ENCODE results near the gene AXIN1. TPM values are rescaled to one million over a fixed set of nuclear protein-coding genes. Genes with fewer than 3 reads are reported as not detected.

Gene AXIN1
- total RNA-seq, 4 donors from 2014 or later, result 11.1 to 19.0 (median 15.0) TPM

- TF ChIP-seq CTCF (IDR thresholded peaks at IDR 0.05; ENCODE audit: low read depth), result no peak
Measured at GRCh38 chr16:242281-242680, 110.2 kb downstream of the AXIN1 start.

GRCh38 chr16:240559-240958 is 112.0 kb downstream of the AXIN1 start:
- TF ChIP-seq CTCF (IDR thresholded peaks at IDR 0.05; ENCODE audit: low read depth), result no peak

- no peak for TF ChIP-seq CTCF (IDR thresholded peaks at IDR 0.05; ENCODE audit: low read depth)
Measured at GRCh38 chr16:239948-240277, 112.6 kb downstream of the AXIN1 start.

Other genes with a start within 250 kb of the AXIN1 start
- gene NPRL3, start 214.1 kb downstream of the AXIN1 start, total RNA-seq, result 10 to 100 TPM; 18.7 to 39.2 (median 24.7) TPM
- gene HBZ, start 200.1 kb downstream of the AXIN1 start, total RNA-seq, result 1 to 10 TPM in 1 of 4 donors, under 1 TPM in 1, not detected in 2; 0.88 to 3.0 TPM
- gene HBM, start 186.7 kb downstream of the AXIN1 start, total RNA-seq, result 1 to 10 TPM in 2 of 4 donors, not detected in 2; 1.3 to 2.4 TPM
- gene HBA2, start 179.8 kb downstream of the AXIN1 start, total RNA-seq, result 100 to 1,000 TPM in 2 of 4 donors, 10 to 100 TPM in 2; 25.2 to 313 (median 90.4) TPM
- 10 to 100 TPM; 11.9 to 71.7 (median 41.0) TPM for gene HBA1, start 176.0 kb downstream of the AXIN1 start, total RNA-seq
- gene HBQ1, start 172.3 kb downstream of the AXIN1 start, total RNA-seq, result not detected
- 100 to 1,000 TPM in 2 of 4 donors, 10 to 100 TPM in 2; 73.9 to 133 (median 94.1) TPM for gene LUC7L, start 123.3 kb downstream of the AXIN1 start, total RNA-seq
- gene FAM234A, start 117.9 kb downstream of the AXIN1 start, total RNA-seq, result 100 to 1,000 TPM in 1 of 4 donors, 10 to 100 TPM in 3; 43.4 to 117 (median 50.2) TPM
- gene RGS11, start 76.8 kb downstream of the AXIN1 start, total RNA-seq, result 10 to 100 TPM in 2 of 4 donors, 1 to 10 TPM in 2; 6.2 to 20.2 (median 11.4) TPM
- gene ARHGDIG, start 72.1 kb downstream of the AXIN1 start, total RNA-seq, result not detected
- gene PDIA2, start 69.6 kb downstream of the AXIN1 start, total RNA-seq, result under 1 TPM in 2 of 4 donors, not detected in 2; 0.22 to 0.94 TPM
- 10 to 100 TPM; 37.3 to 59.9 (median 47.5) TPM for gene MRPL28, start 17.8 kb upstream of the AXIN1 start, total RNA-seq
- gene PGAP6, start 29.3 kb upstream of the AXIN1 start, total RNA-seq, result 10 to 100 TPM; 18.3 to 43.5 (median 28.3) TPM
- 100 to 1,000 TPM in 2 of 4 donors, 10 to 100 TPM in 2; 62.1 to 120 (median 96.5) TPM for gene NME4, start 44.5 kb upstream of the AXIN1 start, total RNA-seq
- gene DECR2, start 49.2 kb upstream of the AXIN1 start, total RNA-seq, result 10 to 100 TPM in 3 of 4 donors, 1 to 10 TPM in 1; 9.8 to 54.8 (median 20.3) TPM
- 10 to 100 TPM; 10.9 to 35.0 (median 21.0) TPM for gene RAB11FIP3, start 72.9 kb upstream of the AXIN1 start, total RNA-seq
- gene CAPN15, start 175.0 kb upstream of the AXIN1 start, total RNA-seq, result 10 to 100 TPM in 3 of 4 donors, 1 to 10 TPM in 1; 7.6 to 30.0 (median 13.3) TPM
- gene PRR35, start 207.7 kb upstream of the AXIN1 start, total RNA-seq, result not detected
- gene NHLRC4, start 214.3 kb upstream of the AXIN1 start, total RNA-seq, result 1 to 10 TPM in 2 of 4 donors, under 1 TPM in 1, not detected in 1; 0.85 to 3.8 (median 2.0) TPM
- 10 to 100 TPM in 3 of 4 donors, 1 to 10 TPM in 1; 9.5 to 42.0 (median 16.4) TPM for gene PIGQ, start 217.2 kb upstream of the AXIN1 start, total RNA-seq
- gene RAB40C, start 237.3 kb upstream of the AXIN1 start, total RNA-seq, result 10 to 100 TPM in 2 of 4 donors, 1 to 10 TPM in 2; 7.7 to 32.2 (median 12.3) TPM